ENCODE results near the gene MAPK6. TPM values are rescaled to one million over a fixed set of nuclear protein-coding genes. Genes with fewer than 3 reads are reported as not detected.

MAPK6 gene
- total and polyA plus RNA-seq, 12 donors: 2.9 to 48.0 (median 17.1) TPM

DNA sequence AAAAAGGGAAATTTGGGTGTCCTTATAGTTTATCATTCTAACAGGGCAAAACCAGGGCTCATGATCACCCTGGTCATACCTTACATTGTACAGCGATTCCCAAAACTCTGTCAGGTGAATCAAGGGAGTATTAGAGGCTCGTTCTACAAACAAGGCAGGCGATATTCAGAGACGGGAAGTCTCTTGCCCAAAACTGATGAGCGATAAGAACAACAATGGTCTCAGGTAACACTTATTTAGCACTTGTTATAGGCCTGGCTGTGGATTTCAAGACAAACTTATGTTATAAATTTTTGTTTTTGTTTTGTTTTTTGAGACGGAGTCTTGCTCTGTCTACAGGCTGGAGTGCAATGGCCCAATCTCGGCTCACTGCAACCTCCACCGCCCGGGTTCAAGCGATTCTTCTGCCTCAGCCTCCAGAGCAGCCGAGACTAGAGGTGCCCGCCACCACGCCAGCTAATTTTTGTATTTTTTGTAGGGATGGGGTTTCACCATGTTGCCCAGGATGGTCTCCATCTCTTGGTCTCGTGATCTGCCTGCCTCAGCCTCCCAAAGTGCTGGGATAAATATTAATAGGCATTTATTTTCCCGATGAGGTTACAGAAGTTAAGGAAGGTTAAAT, 80.7 kb downstream of the MAPK6 start:
- no peaks in the 10 kb centered on the region for H3K9me3 ChIP-seq (replicated peaks in 1 of 3)
- H3K4me3 ChIP-seq: no peak overlapping the region
- H3K27me3 ChIP-seq: no peaks in the 10 kb centered on the region
- no peak for DNase-seq
- intact Hi-C loops (cut with DNase I): no loop called here
- WGBS, 4 donors: 96 to 100% (median 97%) methylated on average over 15 of the region's 15 CpGs
- TF ChIP-seq POLR2A (IDR thresholded peaks at IDR 0.05): no peak
- TF ChIP-seq, protein P1, sequence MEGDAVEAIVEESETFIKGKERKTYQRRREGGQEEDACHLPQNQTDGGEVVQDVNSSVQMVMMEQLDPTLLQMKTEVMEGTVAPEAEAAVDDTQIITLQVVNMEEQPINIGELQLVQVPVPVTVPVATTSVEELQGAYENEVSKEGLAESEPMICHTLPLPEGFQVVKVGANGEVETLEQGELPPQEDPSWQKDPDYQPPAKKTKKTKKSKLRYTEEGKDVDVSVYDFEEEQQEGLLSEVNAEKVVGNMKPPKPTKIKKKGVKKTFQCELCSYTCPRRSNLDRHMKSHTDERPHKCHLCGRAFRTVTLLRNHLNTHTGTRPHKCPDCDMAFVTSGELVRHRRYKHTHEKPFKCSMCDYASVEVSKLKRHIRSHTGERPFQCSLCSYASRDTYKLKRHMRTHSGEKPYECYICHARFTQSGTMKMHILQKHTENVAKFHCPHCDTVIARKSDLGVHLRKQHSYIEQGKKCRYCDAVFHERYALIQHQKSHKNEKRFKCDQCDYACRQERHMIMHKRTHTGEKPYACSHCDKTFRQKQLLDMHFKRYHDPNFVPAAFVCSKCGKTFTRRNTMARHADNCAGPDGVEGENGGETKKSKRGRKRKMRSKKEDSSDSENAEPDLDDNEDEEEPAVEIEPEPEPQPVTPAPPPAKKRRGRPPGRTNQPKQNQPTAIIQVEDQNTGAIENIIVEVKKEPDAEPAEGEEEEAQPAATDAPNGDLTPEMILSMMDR (IDR thresholded peaks at IDR 0.05): no peak
- peaks cover 7 to 44% of the 10 kb centered on the region in 2 donors for H3K4me1 ChIP-seq (replicated peaks in 1 of 2)
- no peaks in the 10 kb centered on the region for H3K36me3 ChIP-seq (replicated peaks in 1 of 2)
- H3K27ac ChIP-seq: no peak overlapping the region

- no peaks in the 10 kb centered on the region for H3K36me3 ChIP-seq (replicated peaks in 1 of 2)
- no peaks in the 10 kb centered on the region for H3K27me3 ChIP-seq
- H3K27ac ChIP-seq: no peak overlapping the region
- DNase-seq: peak; percentile 75 to 95 (median 87)
- TF ChIP-seq, protein P1 (IDR thresholded peaks at IDR 0.05): no peak
- TF ChIP-seq POLR2A (IDR thresholded peaks at IDR 0.05): no peak
- no peaks in the 10 kb centered on the region for H3K9me3 ChIP-seq (replicated peaks in 1 of 3)
- intact Hi-C loops (cut with DNase I): no loop called here
- H3K4me1 ChIP-seq (replicated peaks in 1 of 2): peaks cover 7 to 36% of the 10 kb centered on the region in 2 donors
- no peak overlapping the region for H3K4me3 ChIP-seq
- WGBS, 4 donors: 51 to 60% (median 56%) methylated on average over 6 of the region's 6 CpGs
Measured at GRCh38 chr15:52100807-52101442, 81.9 kb downstream of the MAPK6 start.

GRCh38 chr15:52101542-52102323, 82.7 kb downstream of the MAPK6 start:
- TF ChIP-seq POLR2A (IDR thresholded peaks at IDR 0.05): no peak
- TF ChIP-seq, protein P1 (IDR thresholded peaks at IDR 0.05): no peak
- Histone ChIP-seq H3K4me3 (no peak overlapping the region), H3K9me3 (replicated peaks in 1 of 3) (no peaks in the 10 kb centered on the region), H3K4me1 (replicated peaks in 1 of 2) (peaks cover 7 to 35% of the 10 kb centered on the region in 2 donors), H3K27ac (no peak overlapping the region), H3K36me3 (replicated peaks in 1 of 2) (no peaks in the 10 kb centered on the region), H3K27me3 (no peaks in the 10 kb centered on the region)
- no peak for DNase-seq
- intact Hi-C loops (cut with DNase I): no loop called here
- WGBS, 4 donors: 73 to 86% (median 77%) methylated on average over 16 of the region's 16 CpGs

DNA sequence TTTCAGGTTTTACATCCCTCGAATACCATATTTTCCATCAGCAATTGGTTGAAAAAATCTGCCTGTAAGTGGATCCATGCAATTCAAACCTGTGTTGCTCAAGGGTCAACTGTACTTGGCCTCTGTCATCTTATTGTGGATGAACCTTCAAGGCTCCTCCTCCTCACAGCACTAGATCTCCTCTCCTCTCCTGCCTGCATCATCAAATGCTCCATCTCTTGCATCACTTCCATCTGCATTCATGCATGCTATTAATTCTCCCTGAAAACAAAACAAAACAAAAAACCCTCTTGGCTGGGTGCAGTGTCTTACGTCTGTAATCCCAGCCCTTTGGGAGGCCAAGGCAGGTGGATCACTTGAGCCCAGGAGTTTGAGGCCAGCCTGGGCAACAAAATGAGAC, 83.4 kb downstream of the MAPK6 start:
- intact Hi-C loops (cut with DNase I): no loop called here
- DNase-seq: no peak
- WGBS, 4 donors: 65 to 89% (median 83%) methylated on average over 2 of the region's 2 CpGs
- no peak for TF ChIP-seq POLR2A (IDR thresholded peaks at IDR 0.05)
- TF ChIP-seq, protein P1 (IDR thresholded peaks at IDR 0.05): no peak
- H3K36me3 ChIP-seq (replicated peaks in 1 of 2): no peaks in the 10 kb centered on the region
- H3K27ac ChIP-seq: no peak overlapping the region
- peaks cover 7 to 28% of the 10 kb centered on the region in 2 donors for H3K4me1 ChIP-seq (replicated peaks in 1 of 2)
- H3K4me3 ChIP-seq: no peak overlapping the region
- no peaks in the 10 kb centered on the region for H3K27me3 ChIP-seq
- no peaks in the 10 kb centered on the region for H3K9me3 ChIP-seq (replicated peaks in 1 of 3)

Data from adrenal gland (tissue), 12 donors.